CD4-positive, alpha-beta T cell treated with Interferon alpha-2 for 1 hour (primary cell): ENCODE results near the gene CORO2A.
"Not testable (repeated sequence)": the region's sequence is repeated elsewhere in the genome, so short reads cannot be mapped to it uniquely, and the experiment has no call there.

Experiments
- DNase-seq, 2 donors: peaks; one replicate each; pipeline ENCODE4 v3.0.0-alpha.2; 2020 to 2022

Gene CORO2A

DNA sequence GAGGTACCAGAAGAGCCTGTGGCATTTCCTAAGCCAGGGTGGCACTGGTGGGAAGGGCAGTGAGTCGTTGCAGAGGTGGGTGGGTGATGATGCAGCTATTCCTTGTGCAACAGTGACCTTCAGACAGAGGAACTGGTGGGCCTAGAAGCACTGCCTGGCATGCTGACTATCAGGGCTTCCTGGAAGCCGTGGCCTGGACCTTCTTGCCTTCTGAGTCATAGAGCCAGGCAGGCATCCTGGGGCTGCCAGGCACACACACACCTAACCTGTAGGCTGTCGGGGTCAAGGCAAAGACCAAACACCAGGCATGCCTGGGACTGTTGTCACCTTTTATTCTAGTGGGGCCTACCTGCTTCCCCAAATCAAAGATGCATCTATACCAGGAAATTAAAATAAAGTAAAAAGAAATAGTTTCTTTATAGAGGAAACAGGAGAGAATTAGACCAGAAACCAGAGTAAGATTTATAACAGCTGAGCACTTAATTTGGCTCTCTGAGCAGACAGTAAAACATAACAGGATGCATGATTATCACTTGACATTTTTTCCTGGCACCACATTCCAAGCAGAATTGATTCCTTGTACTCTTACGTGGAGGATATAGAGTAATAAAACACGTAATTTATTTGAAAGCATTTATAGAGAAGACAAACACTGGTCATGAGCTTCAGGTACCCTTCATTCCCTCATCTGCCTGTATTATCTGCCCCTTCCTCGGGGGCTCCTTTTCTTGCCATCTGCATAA, 110.8 kb downstream of the CORO2A start:
- no peak for DNase-seq

DNA sequence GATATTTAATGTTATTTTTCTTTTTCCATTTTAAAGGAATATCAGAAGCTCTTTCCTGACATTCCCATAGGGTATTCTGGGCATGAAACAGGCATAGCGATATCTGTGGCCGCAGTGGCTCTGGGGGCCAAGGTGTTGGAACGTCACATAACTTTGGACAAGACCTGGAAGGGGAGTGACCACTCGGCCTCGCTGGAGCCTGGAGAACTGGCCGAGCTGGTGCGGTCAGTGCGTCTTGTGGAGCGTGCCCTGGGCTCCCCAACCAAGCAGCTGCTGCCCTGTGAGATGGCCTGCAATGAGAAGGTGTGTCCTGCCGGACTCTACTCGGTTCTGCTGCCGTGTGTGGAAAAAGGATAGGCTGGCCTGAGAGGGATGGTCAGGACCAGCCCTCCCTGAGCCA, 111.7 kb downstream of the CORO2A start:
- DNase-seq, result no peak

DNA sequence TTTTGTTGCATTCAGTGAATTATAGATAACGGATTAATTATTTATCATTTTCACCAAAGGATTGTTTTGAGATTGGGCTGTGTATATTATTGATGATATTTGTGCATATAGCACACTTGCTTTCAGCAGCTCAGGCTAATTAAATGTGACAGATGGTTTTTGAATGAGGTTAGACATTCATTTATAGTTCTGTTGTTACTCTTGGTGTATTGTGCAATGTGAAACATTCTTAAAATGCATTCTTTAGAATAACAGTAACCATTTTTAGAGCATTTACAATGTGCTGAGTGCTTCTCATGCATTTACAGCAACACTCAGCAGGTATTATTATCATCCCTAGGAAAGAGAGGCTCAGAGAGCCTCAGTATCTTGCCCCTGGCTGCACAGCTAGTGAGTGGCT, 112.1 kb downstream of the CORO2A start:
- DNase-seq, result no peak

DNA sequence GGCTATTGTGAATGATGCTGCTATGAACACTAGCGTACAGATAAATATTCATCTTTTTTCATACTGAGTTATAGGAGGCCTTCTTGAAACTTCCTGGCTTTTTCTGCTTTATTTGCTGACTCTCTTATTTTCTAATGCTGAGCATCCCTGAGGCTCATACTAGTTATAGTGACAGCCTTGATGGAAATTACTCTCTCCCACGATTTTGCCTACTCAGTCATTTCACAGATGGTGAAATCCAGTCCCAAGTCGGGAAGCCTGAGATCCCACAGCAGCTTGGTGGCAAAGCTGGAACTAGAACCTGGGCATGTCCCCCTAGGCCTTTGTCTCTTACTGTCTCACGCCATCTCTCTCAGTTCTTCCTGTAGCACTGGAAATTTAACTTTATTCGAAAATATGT, 113.5 kb downstream of the CORO2A start:
- no peak for DNase-seq

DNA sequence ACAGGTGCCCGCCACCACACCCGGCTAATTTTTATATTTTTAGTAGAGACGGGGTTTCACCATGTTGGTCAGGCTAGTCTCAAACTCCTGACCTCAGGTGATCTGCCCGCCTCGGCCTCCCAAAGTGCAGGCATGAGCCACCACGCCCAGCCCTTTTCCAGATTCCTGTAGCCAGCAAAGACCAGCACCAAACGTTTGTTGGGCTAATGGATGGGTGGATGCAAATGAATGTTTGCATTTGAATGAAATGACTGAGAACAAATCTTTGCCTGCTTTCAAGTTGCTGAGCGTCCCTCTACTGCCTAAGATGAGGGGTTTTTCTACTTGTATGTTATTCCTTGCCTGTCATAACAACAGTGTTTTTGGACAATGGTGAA, 115.9 kb downstream of the CORO2A start:
- not testable (repeated sequence) for DNase-seq

DNA sequence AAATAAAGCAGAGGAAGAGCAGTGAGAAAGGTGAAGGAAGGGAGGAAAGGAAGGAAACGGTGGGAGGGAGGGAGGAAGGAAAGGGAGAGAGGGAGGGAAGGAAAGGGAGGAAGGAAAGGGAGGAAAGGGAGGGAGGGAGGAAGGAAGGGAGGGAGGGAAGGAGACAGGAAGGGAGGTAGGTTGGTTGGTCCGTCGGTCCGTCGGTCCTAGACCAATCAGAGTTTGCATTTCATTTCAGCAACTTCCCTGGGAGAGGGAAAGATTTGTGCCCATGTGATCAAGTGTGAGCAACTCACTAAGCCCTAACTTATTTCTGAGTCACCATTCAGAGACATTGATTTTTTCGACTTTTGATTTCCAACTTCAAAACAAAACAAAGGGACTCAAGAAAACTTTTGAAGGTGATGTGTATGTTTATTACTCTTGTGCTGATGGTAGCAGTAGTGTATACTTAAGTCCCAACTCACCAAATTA, 117.1 kb downstream of the CORO2A start:
- DNase-seq, result peak in 1 of 2 donors; percentile 55

DNA sequence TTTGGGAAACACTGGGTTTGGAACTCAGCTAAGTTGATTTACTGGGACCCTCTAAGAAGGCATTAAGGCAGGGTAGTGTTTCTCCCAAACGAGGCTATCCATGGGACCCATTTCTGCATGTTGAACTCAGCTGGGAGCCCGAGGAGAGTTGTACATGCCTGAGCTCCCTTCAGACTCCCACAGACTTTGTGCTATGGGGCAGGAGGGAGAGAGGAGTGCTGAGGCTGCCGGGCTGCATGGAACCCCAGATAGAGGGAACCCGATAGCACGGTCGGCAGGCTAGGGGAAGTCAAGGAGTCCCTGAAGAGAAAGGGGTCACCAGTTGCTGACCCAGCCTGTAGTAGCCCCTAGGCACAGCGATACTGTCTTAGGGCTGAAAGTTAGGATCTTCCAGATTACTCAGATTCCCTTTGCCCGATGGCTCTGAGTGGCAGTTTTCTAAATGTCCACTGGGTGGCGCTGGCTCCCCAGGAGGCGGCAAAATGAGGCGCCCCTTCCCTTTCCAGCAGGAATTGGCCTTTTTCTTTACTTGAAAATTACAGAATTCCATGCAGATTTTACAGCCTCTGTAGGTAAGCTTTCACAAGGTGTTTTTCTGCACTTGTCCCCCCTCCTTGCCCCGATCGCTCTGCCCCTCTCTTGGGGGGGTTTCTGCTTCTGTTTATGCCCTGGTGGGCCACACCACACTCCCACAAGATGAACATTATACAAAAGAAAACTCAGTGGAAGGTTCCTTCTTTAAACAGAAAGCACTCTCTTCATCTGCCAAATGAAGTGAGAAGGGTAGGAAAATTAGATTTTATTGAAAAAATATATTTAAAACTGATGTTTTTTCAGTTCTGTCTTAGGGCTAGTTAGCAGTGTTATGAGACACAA, 118.1 kb downstream of the CORO2A start:
- peak; percentile 58 to 75 for DNase-seq

DNA sequence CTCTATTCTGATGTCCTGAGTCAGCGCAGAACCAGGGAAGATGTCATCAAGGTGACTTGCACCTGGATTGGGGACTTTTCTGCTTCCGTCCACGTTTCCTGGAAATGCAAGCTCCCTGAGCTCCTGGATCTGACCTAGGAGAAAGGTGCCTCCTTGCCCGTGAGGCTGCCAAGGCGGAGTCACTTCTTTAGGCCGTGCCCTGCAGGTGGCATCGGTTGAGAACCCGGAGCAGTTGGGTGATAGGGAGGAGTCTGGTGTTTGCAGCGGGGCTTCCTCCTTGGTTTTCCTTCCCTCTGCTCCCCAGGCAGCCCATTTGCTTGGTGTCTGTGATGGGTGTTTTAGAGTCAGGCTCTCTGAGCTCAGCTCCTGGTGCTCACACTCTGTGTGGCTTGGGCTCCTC, 120.7 kb downstream of the CORO2A start:
- no peak for DNase-seq
